Left kidney (tissue), 8 donors: ENCODE results near the gene CELF2. TPM values are rescaled to one million over a fixed set of nuclear protein-coding genes. Genes with fewer than 3 reads are reported as not detected.
"Not testable (repeated sequence)": the region's sequence is repeated elsewhere in the genome, so short reads cannot be mapped to it uniquely, and the experiment has no call there.

Experiments
- DNase-seq: peaks from one replicate; pipeline ENCODE4 v3.0.0-alpha.2; 2013
- long read RNA-seq, 8 donors: transcript quantifications; one replicate each; lab custom pipeline, GENCODE V29; 2026
- polyA plus RNA-seq: library from polyadenylated mRNA; unstranded; fragments of 120-200 nt; gene quantifications from one replicate; pipeline ENCODE4 v1.2.1, GENCODE V29; 2013; ENCODE audit not compliant: insufficient read length

Gene CELF2
- 12.5 TPM for polyA plus RNA-seq
- long read RNA-seq, donor 1: 0 reads
- long read RNA-seq, donor 2: 0 reads
- long read RNA-seq, donor 3: 0 reads
- long read RNA-seq, donor 4: 0 reads
- long read RNA-seq, donor 5: 0 reads
- long read RNA-seq, donor 6: 0 reads
- long read RNA-seq, donor 7: 0 reads
- long read RNA-seq, donor 8: 0 reads

DNA sequence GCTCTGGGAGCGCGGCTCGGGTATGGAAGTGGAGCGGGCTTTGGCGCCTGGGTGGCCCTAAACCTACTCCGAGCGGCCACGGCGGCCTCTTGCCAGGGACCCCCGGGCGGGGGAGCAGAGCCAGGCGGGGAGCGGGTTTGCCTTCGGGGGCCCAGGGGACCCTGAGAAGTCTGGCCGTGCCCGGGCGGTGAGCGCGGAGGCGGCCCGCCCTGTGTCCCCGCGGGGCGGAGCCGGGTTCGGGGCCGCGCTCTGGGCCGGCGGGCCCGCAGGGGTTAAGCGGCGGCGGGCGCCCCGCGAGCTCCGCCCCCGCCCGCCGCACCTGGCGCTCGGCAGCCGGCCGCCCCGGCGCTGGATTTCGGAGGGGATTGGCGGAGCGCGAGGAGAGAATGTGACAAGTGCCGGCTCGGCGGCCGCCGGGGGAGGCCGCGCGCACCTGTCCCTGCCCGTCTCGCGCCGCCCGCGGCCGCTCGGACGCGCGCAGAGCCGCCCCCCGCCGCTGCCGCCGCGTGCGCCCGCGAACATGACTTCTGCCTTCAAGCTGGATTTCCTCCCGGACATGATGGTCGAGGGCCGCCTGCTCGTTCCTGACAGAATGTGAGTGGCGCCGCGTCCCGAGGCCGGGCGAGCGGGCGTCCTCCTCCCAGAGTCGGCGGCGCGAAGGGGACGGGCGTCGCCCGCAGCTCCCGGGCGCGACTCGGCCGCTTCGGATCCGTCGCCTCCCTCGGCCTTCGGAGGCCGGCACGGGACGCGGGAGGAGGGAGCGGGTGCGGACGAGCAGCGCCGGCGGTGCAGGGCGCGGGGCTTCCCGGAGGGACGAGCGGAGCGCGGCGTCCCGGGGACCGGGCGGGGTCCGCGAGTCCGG lies at the start of gene CELF2:
Gene CELF2 (plus strand): TSS at position 303 of the 862 bp plus-strand sequence. CDS start 218 bp downstream, at position 521.
- no peak for DNase-seq

DNA sequence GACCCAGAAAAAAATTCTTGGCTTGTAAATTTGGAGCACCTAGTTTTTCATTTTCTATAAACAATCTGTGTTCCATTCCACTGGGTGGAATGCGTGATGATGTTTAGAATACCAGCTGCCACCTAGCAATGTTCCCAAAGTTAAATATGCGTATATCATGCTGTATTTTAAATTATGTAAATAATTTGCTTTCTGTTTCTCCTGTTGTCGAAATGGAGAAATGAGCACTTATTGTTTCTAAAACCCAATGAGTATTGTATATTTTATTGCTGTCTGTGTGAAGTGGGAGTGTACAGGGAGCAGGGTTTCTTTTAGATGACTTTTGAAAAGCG lies 49.4 kb upstream of the CELF2 start:
- no peak for DNase-seq

DNA sequence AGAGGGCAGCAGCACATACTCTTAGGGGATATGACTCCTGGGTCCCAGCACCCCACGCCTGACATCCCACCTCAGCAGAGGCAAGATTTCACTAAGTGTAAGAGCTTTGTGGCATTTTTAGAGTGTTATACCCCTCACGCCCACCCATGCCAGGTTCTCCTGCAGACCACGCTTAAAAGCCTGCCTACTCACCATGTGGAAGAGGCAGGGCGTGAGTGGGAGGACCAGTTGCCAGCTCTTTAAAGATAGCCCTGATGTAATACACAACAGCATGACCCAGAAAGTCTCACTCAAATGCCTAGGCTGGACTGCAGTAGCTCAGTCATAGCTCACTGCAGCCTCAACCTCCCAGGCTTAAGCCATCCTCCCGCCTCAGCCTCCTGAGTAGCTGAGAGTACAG lies 44.4 kb upstream of the CELF2 start:
- DNase-seq: no peak

DNA sequence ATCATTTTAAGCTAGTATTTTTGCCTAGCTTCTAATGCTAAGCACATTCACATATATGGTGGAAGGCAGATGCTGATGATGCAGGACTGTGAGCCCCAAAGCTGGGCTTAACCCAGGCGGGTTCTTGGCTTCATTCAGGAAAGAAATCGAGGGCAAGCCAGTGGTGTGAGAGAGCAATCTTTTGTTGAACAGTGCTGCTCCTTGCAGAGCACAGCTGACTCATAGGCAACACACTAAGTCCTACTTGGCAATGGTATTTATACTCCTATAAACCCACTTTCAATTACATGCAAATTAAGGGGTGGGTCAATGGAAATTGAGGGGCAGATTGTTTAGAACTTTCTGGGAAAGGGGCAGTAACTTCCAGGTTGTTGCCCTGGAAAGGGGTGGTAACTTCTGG lies 42.0 kb upstream of the CELF2 start:
- no peak for DNase-seq

DNA sequence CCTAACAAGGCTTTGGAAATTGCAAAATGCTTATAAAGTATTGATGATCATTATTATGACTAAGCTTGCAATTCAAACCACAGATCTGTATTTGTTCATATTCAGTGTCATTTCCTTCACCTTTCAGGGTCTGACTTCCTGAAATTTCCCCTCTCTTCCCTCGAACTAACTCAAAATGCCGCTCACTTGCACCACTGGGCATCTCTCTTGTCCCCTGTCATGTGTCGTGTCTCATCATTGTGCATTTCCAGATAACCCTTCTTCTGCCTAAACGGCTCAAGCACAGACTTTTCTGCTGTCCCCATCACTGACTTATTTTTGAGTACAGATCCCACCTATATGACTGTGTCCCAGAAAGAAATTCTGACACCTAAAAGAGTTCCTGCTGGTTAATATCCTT lies 41.0 kb upstream of the CELF2 start:
- no peak for DNase-seq

DNA sequence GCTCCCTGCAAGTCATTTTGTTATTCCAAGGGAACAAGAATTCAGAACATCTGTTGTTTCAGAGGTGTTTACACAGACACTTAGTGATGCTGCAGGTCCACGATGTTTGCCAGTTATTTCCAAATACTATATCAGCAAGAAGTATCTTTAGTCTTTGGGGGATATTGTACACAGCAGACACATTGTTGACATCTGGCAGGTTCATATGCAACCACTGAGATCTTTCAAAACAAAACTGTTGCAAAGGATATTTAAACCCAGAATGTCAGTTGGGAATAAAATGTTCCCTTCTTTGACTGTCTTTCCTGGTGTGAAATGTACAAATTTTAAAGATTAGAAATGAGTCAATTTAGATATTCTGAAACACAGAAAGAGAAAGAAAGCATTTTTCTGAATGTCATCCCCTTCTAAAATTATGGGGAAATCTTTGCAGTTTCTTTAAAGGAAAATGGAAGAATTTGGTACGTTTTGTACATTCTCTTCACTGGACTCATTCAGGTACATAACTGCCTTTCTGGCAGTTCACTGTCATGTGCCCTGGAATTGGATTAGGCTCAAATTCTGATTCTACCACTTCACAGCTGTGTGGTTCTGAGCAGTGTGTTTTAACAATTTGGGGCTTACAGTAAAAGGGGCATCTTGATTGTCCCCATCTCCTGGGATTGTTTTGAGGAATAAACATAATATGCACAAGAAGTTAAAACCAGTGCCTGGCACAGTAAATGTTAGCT lies 40.3 kb upstream of the CELF2 start:
- no peak for DNase-seq

DNA sequence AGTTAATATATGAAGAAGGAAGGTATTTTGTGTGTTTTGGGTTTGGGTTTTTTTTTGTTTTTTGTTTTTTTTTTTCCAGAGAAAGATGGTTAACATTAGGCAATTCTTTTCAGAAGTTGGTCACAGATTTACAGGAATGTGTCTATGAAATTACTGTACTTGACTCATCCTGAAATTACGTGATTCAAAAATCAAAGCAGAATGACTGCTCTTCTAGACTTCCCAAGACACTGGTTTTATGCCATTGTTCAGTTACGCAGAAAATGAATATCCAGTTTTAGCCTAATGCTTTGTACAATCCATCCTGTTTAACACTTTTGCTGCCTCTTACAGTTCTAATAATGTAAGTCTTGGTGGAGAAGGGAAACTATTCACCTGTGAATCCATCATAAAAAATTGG lies 39.7 kb upstream of the CELF2 start:
- DNase-seq: no peak

DNA sequence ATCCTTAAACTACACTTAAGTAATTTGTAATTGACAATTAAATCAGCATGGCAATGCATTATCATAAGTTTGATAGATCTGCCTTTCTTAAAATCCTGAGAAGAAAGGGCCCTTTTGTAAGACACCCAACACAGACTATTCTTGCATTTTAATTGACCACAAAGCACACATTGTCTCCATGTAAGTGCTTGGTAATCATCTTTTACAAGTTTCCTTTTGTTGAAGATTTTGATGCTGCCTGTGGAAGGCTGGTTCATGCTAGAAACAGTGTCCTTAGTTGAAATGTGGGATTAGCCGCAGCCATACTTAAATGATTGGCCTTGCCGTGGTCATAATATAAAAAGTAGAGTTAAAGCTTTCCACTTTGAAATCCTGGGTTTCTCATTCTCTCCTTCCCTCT lies 32.3 kb upstream of the CELF2 start:
- no peak for DNase-seq

DNA sequence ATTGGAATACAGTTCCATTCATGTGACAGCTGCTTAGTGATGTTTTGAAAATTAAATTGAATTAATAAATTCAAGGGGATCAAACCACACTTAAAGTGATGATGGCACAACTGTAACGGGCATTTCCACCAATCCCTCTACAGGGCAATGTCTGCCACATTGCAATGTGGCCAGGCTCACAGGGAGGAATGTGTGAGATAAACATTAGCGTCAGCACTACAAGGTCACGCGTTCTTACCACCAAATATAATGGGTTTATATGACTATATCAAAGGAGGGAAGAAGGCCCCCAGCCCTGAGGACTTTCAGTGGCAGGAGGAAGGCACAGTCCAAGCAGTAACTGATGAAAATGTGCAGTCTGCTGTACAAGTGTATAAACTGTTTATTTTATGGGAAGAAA lies 31.1 kb upstream of the CELF2 start:
- DNase-seq: no peak

DNA sequence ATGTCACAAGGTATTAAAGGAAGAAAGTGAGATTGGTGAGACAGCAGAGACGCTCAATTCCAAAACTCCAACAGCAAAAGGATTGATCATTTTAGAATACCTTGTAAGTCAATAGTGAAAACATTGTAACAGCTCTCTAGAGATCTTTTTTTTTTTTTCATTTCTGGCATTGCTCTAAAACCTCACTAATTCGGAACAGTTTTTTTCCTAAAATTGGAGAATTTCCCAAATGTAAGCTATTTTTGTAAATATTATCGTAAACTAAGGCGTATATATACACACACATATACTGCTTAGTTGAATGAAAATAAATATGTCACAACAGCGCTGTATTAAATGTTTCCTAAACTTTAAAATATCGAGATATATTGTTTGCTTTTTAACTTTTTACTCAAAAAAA lies 30.6 kb upstream of the CELF2 start:
- DNase-seq: no peak

DNA sequence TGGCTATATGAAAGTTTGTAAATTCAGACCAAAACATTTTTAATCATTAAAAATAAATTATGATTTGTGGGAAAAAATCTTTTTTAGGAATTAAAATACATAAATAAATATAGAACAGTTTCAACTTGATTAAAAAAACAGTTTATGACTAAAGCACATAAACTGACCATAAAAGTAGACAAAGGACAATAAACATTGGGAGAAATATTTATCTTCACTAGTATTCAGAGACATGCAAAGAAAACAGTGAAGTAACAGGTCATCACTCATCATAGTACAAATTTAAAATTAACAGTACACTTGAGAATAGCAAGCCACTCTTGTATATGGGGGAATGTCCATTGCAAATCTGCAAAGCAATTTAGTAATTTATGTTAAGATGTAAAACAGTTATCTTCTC lies 28.0 kb upstream of the CELF2 start:
- no peak for DNase-seq

DNA sequence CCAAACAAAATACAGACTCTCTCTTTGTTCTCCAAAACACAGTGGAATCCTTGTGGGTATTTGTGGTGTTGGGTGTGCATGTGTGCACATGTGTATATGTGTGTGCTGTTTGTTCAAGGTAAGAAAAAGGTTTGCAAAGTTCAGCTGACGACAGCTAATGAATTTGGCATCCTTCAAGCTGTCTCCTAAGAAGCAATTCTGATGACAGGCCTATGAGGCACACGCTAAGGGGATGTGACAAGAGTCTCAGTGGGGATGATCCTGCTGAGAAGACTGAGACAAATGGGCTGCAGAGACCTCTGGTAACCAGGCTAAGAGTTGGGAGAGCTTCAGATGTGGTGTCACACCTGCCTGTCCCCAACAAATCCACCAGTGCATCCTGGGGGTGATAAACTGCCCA lies 26.5 kb upstream of the CELF2 start:
- DNase-seq: no peak

DNA sequence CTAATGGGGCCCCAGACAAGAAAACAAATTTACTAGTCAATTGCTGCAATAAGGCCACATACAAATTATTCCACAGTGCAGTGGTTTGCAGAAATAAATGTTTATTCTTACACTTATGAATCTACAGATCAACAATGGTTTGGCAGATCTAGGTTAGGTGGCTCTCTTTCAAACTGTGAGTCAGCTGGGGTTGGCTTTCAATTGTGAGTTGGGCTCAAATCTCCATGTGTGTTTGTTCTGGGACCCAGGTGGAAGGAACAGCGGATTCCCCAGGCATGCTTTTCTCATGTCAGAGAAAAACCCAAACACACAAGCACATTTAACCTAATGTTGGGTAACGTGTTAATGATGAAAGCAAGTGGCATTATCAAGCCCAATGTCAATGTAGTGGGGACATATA lies 25.6 kb upstream of the CELF2 start:
- no peak for DNase-seq

DNA sequence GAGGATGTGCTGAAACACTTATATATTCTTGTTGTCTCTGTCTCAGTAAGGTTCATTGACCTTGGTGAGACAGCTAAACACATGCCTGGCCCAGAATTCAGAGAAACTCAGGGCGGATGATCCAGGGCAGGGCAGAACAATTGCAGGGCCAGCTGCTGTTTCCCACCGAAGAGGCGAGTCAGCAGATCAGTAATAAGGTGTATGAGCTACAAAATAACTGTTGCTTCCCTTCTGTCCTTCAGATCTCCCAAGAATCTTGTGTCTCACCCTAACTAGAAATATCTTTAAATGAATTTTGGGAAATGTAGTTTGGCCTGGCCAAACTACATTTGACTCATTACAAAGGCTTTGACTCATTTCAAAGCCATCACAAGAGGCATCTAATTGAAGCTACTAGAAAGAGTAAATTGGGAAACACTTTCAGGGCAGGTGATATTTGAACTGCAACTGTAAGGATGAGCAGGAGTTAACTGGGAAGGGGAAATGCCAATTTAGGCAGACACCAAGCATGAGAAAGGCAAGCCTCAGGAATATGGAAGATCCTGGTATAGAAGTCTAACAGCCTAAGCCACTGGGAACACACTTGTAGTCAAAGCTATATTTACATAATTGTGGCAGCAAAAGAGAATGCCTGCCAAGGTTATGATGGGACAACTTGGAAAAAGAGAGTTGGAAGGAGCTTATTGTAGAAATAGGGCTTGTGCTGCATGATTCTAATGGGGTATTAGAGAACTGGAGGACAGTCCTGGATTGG lies 24.5 kb upstream of the CELF2 start:
- no peak for DNase-seq

DNA sequence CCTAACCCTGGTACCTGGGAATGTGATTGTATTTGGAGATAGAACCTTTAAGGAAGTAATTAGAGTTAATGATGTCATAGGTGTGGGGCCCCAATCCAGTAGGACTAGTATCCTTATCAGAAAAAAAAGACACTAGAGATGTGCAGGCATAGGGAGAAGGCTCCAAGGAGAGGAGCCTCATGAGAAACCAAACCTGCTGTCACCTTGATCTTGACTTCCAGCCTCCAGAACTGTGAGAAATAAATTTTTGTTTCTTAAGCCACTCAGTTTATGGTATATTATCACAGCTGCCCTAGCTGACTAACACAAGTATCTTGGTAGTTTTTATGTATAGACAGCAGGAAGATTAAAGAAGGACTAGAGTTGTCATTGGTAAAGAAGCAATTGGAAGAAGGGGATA lies 23.9 kb upstream of the CELF2 start:
- no peak for DNase-seq

DNA sequence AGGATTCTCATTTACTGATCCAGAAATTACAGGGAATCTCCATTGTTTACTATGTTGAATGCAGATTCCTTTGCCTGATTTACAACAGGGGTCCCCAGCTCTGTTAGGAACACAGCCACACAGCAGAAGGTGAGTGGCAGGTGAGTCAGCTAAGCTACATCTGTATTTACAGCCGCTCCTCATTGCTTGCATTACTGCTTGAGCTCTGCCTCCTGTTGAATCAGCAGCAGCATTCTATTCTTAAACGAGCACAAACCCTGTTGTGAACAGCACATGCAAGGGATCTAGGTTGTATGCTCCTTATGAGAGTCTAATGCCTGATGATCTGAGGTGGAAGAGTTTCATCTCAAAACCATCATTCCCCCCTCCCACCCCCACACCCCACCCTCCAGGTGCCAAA lies 23.3 kb upstream of the CELF2 start:
- DNase-seq: no peak

DNA sequence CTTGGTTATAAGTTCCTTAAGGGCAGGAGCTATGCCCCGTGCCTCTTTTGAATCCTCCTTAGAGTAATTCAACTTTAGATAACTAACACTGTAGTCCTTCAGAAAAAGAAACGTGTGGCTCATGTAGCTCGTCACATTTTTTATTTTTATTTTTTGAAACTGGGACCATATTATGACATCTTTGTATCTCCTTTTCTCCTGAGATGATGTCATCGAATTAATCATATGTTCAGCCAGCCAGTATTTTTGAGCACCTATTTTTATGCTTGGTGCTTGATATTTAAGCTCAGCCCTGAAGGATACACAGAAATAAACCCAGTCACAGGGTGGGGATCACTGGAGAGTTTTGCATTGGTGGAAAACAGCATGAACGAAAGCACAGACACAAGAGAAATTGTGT lies 22.6 kb upstream of the CELF2 start:
- DNase-seq: no peak

DNA sequence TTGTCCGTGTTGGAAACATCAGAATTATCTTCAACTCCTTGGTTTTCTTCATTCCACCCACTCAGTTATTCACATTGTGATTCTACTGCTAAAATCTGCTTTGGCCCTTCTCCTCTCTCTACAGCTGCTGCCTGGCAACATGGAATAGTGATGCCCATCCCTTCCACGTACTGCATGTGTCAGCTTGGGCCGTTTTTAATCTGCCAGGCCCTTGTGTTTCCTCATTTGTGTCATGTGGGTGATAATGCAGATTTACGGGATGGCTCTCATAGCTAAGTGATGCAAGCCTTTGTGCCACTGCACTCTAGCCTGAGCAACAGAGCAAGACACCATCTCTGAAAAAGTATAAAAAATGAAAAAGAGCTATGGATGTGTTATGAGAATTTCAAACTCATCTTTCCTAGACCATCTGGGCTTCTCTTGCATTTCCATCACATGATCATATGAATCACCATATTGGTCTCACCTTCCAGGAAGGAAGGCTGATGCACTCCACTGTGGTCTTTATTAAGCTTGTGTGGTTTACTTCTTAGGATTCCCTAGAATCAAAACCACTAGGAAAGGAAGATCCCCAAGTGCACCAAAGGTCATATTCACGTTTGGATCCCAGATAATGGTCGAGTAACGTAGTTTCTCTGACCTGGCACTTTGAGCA lies 20.6 kb upstream of the CELF2 start:
- no peak for DNase-seq

DNA sequence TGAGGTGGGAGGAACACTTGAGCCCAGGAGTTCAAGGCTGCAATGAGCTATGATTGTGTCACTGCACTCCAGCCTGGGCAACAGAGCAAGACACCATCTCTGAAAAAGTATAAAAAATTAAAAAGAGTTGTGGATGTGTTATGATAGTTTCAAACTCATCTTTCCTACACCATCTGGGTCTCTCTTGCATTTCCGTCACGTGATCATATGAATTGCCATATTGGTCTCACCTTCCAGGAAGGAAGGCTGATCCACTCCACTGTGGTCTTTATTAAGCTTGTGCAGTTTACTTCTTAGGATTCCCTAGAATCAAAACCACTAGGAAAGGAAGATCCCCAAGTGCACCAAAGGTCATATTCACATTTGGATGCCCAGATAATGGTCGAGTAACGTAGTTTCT lies 18.2 kb upstream of the CELF2 start:
- not testable (repeated sequence) for DNase-seq

DNA sequence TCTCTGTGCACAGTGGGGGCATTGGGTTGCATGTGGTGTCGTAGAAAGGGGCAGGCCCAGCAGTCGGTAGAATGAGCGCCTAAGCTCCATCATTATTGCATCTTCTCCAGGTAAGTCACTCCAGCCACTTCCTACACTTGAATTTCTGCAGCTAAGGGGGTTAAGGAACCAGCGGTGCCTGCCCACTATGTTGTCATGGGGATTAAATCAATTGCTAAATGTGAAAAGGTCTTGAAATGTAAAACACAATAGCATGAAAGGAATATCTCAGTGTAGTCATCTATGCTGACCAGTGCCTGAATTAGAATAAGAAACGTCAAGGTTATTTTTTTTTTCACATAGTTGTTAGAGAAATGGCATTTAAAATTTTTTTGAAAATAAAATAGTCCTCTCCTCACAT lies 15.2 kb upstream of the CELF2 start:
- DNase-seq: no peak

DNA sequence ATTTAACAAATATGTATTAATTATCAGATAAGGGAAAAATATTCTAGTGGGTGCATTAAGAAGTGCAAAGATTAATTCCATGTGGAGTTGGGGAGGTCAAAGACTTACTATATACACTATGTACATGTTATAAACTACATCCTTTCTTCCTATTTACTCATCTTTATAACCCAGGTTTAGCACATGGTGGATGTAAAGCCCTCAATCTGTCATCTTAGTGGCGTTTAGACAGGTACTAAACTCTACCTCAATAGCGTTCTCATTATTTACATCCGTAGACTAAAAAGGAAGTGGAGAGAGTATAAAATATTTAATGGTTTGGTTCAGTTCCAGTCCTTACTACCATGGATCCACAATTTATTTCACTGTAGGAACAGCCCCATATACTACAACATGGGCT lies 14.8 kb upstream of the CELF2 start:
- no peak for DNase-seq

DNA sequence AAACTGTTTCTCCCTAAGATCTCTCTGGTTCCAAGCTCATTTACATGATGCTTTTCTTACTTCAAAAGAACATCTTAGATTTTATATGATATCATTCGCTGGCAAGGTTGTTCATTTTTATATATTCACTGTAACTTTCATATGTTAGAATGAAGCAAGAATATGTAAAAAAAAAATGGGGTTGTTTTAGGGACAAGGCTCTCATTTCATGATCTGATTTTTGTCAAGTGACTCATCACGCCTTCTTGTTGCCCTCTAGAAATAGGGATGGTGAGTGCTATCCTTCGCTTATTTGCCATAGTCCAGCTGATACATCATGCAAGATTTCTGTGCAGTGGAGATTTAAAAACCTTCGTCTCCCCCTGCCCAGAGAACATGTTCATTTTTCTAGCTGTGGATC lies 14.0 kb upstream of the CELF2 start:
- DNase-seq: no peak
